Myocyte (in vitro differentiated cells): Measurements from ENCODE around the gene LRPAP1. TPM values are rescaled to one million over a fixed set of nuclear protein-coding genes. Genes with fewer than 3 reads are reported as not detected.

ENCODE experiments used
- DNase-seq: peaks from one replicate; pipeline ENCODE4 v3.0.0-alpha.2; 2012; ENCODE audit warnings: low read depth
- total RNA-seq: library from RNA; depleted of rRNA; stranded (reverse); fragments of >200 nt; gene quantifications from 2 replicates; pipeline ENCODE4 v1.2.3, GENCODE V29; 2014

LRPAP1 gene
- total RNA-seq, 1 donor from 2014 or later = 194 TPM

- no peak for DNase-seq
Measured at GRCh38 chr4:3475041-3475712, 57.0 kb downstream of the LRPAP1 start.

DNA sequence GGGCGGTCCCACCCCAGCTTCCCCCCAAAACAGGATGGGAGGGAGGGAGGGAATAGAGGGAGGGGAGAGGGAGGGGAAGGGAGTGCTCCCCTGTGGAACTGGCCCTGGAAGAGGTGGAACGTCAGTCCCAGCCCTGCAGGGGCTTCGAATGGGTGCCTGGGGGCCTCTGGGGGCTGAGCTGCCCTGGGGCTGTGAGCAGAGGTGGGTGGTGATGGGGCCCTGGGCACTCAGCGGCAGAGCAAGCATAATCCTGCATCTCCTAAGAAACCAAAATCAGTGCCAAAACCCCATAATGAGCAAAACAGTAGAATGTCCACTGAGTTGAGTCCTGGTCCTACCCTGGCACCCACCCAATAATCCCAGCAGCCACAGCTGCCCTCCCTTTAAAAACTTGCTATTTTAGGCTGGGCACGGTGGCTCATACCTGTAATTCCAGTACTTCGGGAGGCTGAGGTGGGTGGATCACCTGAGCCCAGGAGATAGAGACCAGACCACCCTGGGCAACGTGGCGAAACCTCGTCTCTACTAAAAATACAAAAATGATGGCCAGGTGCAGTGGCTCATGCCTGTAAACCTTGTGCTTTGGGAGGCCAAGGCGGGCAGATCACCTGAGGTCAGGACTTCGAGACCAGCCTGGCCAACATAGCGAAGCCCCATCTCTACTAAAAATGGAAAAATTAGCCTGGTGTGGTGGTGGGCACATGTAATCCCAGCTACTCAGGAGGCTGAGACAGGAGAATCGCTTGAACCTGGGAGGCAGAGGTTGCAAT, 58.0 kb downstream of the LRPAP1 start:
- DNase-seq = no peak

DNA sequence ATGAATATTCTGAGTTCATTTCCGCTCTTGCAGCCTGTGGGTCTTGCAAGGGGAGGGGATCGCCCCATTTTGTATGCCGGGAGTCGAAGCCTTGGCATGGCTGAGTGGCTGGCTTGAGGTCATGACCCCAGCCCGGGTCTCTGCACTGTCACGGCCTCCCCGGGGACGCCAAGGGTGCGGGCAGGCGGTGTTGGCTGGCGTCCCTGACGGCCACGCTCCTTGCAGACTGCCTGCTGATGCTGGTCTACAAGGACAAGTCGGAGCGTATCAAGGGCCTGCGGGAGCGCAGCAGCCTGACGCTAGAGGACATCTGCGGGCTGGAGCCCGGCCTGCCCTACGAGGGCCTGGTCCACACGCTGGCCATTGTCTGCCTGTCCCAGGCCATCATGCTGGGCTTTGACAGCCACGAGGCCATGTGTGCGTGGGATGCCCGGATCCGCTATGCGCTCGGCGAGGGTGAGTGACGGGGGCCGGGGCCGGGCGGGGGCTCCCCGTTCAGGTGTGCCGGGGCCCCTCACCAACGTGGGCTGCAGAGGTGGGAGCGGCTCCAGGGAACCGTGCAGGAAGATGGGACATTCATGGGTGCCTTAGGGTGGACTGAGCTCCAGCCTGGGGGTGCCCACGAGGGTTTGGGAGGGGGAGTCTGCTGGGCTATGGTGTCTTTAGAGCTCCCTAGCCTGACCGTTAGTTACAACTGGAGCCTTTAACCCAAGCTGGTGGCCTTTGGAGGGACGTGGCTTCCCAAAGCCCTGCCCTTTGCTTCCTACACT, 58.9 kb downstream of the LRPAP1 start:
- no peak for DNase-seq

- DNase-seq = no peak
Measured at GRCh38 chr4:3472411-3473141, 59.6 kb downstream of the LRPAP1 start.

DNA sequence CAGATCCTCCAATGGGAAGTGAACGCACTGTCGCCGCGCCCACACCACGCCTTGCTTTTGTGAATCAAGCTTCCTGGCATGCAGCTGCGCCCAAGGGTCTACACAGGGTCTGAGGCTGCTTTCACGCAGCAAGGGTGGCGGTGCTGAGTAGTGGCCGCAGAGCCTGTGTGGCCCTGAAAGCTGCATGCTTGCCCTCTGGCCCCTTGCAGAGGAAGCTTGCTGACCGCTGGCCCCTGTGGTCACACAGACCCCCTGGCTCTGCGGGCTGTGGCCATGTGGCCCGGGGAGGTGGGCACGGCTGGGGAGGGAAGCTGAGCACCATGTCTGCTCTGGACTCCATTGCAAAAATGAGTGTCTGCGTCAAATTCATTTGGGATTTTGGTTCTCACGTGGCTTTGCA, 60.3 kb downstream of the LRPAP1 start:
- DNase-seq = no peak

DNA sequence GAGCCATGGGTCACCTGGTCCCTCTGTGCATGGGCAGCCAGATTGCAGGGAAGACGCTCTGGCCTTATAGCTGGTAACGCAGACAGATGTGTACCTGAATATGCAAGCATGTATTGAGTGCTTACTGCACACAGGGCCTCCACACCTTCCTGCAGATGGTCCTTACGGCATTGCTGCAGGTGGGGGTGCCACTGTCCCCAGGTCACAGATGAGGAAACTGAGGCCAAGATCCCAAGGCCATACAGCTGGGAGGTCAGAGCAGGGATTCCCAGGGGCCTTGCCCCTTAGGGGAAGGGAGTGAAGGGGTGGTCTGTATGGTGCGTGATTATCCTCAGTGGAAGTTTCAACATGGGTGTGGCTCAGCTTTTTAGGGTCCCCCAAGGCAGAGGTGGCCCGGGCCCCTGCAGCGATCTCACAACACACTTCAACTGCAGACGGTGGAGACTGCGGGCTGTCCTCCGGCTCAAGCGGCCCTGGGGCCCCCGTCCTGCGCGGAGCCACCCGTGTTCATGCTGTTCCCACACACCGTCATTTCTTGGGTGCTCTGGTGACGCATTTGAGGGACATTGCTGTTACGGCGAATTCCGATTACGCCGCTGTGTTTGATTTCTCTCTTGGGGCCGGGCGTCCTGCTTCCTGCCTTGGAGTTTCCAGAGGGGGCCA, 61.0 kb downstream of the LRPAP1 start:
- no peak for DNase-seq

DNA sequence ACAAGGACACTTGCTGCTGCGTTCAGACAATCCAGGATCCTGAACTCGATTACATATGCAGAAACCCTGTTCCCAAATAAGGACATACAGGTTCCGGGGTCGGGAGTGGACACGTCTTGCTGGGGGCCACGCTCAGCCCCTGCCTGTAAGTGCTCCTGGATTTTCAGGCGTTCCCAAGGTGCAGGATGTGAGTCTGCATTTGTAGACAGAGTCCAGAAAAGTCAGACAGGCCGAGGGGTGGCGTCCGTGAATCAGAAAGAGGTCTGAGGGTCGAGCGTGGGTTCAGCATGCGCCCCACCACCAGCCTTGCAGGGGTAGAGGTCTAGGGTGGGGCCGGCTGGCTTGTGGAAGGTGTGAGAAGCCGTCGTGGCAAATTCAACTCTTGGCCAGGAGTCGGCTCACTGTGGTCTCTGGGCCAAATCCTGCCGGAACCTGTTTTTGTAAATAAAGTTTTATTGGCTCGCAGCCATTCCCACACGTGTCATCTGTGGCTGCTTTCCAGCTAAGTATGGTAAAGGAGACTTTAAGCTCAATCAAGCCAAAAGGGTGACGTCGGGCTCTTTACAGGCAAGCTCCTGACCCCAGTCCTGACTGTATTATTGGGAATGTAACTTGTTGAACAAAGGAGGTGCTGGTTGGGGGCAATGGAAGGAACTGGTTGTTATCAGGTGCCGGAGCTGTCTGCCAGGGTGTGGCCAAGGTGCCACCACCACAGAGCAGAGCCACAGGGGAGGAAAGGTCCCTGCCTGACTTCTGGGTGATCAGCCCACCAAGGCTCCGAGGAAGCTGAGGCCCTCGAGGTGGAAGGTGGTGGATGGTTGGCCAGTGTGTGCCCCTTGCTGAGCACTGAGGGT, 61.8 kb downstream of the LRPAP1 start:
- DNase-seq = no peak

DNA sequence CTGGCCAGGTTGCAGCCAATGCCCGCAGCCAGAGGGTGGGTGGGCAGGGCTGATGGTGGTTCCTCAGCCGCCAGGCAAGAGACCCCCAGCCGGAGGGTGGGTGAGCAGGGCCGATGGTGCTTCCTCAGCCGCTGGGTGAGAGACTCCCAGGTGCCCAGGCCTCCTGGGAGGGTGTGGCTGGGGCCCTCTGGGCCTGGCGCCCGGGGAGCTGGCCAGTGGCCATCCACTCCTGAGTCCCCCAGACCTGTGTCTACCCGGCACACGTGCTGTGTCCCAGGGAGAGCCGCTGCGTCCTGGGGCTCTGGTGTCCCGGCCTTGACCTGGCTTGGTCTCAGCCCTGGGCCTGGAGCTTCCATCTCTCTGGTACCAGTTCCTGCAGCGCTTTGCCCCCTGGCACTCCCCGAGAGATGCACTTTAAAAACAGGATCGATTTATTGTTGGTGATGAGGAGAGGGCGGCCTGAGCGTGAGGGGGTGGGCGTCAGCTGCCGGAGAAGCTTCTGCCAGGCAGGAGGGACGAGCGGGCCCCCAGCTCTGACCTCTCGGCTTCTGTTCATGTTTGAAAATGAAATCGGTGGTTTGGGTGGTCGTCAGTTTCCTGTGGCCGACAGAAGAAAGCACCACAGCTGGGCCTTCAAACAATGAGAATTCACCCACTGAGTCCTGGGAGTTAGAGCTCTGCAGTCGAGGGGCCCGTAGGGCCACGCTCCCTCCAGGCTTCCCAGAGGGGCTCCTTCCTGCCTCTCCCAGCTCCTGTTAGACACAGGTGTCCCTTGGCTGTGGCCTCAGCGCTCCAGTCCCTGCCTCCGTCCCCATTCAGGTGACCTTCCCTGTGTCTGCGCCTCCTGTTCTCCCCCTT, 62.6 kb downstream of the LRPAP1 start:
- no peak for DNase-seq

DNA sequence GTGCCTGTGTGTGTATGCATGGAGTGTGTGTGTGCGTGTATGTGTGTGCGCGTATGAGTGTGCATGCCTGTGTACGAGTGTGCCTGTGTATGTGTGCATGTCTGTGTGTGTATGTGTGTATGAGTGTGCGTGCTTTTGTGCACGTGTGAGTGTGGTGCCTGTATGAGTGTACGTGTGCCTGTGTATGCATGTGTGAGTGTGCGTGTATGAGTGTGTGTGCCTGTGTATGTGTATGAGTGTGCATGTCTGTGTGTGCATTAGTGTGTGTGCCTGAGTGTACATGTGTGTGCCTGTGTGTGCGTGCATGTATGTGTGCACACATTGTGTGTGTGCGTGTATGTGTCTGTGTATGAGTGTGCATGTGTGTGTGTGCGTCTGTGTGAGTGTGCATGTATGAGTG, 63.4 kb downstream of the LRPAP1 start:
- no peak for DNase-seq

- no peak for DNase-seq
Measured at GRCh38 chr4:3468154-3468553, 64.1 kb downstream of the LRPAP1 start.

- DNase-seq = peak; percentile 19
Measured at GRCh38 chr4:3467601-3468031, 64.6 kb downstream of the LRPAP1 start.

GRCh38 chr4:3466691-3467600, 65.3 kb downstream of the LRPAP1 start:
- DNase-seq = peak; percentile 25

- DNase-seq = peak; percentile 32
Measured at GRCh38 chr4:3465698-3466671, 66.2 kb downstream of the LRPAP1 start.

GRCh38 chr4:3464911-3465697, 67.1 kb downstream of the LRPAP1 start:
- DNase-seq = peak; percentile 88

GRCh38 chr4:3464349-3464905, 67.8 kb downstream of the LRPAP1 start:
- no peak for DNase-seq
